ENCODE measurements around the gene AZIN2.
A peak's percentile ranks its signal among the peaks of the same experiment; 100 is the strongest.

- TF ChIP-seq EZH2 (IDR thresholded peaks at IDR 0.05; ENCODE audit: insufficient read depth, poor library complexity, severe bottlenecking) (no peak), EZH2phosphoT487 (IDR thresholded peaks at IDR 0.05; ENCODE audit: insufficient read depth, low read depth) (peak; percentile 58; the same call in 1 of the 2 replicates)
These were observed 20.3 kb upstream of the AZIN2 start for GRCh38 chr1:33060579-33061083.
